ENCODE measurements around the gene MKS1. TPM values are rescaled to one million over a fixed set of nuclear protein-coding genes. Genes with fewer than 3 reads are reported as not detected.

MKS1 gene
- total and polyA plus RNA-seq, 10 of the 15 experiments (the other 5 are each of a cell fraction or from before 2014, with no cell fraction given), result 5.7 to 21.4 (median 13.9) TPM

- no peak for DNase-seq (ENCODE audit: low read depth, low spot score)
- Histone ChIP-seq H4K20me1 (ENCODE audit: control insufficient read depth, insufficient read depth) (no peaks in the 10 kb centered on the region), H3K4me3 (no peak overlapping the region), H2AFZ (ENCODE audit: control insufficient read depth, low read depth, low read length) (no peak overlapping the region), H3K9me3 (replicated peaks; ENCODE audit: control insufficient read depth, insufficient read depth, low read length) (no peaks in the 10 kb centered on the region), H3K9ac (ENCODE audit: control insufficient read depth, insufficient read depth, low read length) (no peak overlapping the region), H3K27ac (ENCODE audit: control insufficient read depth, insufficient read depth) (no peak overlapping the region), H3K36me3 (ENCODE audit: control insufficient read depth in 2 of 2, insufficient read depth in 2 of 2, low read length in 1 of 2) (no peaks in the 10 kb centered on the region), H3K4me2 (ENCODE audit: control insufficient read depth, insufficient read depth) (no peak overlapping the region), H3K27me3 (replicated peaks in 1 of 2; ENCODE audit: control insufficient read depth in 2 of 2, insufficient read depth in 2 of 2, low read length in 1 of 2) (peaks cover 0 to 3% of the 10 kb centered on the region in 2 experiments; a peak in 1 of 4 replicates), H3K79me2 (ENCODE audit: control insufficient read depth, insufficient read depth, low read length) (no peaks in the 10 kb centered on the region), H3K4me1 (ENCODE audit: control insufficient read depth, insufficient read depth, low read length) (peaks cover 21% of the 10 kb centered on the region)
- in situ Hi-C loops (cut with MboI) (no loop called here), intact Hi-C loops (cut with micrococcal nuclease; ENCODE audit: unreplicated experiment) (no loop called here)
- CTCF ChIA-PET, result interaction anchor here (0.6 to 5.3 kb wide), 9 partner anchors 8 to 874 kb away, joined by 3 to 29 read pairs (median 5); no protein-coding TSS in a partner anchor
- ATAC-seq, result no peak
- SMC1A ChIA-PET (ENCODE audit: uncharacterized antibody, unreplicated experiment), result interaction anchor here (0.6 to 3.1 kb wide), 6 partner anchors 13 to 146 kb away, joined by 3 to 23 read pairs (median 6); no protein-coding TSS in a partner anchor
- POLR2A ChIA-PET, result interaction anchor here (0.6 to 1.3 kb wide), 4 partner anchors 11 to 979 kb away, joined by 3 to 6 read pairs (median 4); no protein-coding TSS in a partner anchor
- RAD21 ChIA-PET (ENCODE audit: unreplicated experiment), result interaction anchor here (0.5 to 2.1 kb wide), 7 partner anchors 12 to 109 kb away, joined by 3 to 6 read pairs (median 4); no protein-coding TSS in a partner anchor
- FAIRE-seq, result no peak
- no TSS peak for BruUV-seq (replicated peaks)
- no peak for TF ChIP-seq MTA3 (IDR thresholded peaks at IDR 0.05; ENCODE audit: borderline replicate concordance, low read length)
- no peak for TF ChIP-seq JUND (IDR thresholded peaks at IDR 0.05; ENCODE audit: low read depth, low read length)
- no peak for TF ChIP-seq NR2F1 (conservative IDR thresholded peaks at IDR 0.05)
- no peak for TF ChIP-seq FOXM1 (IDR thresholded peaks at IDR 0.05; ENCODE audit: low read depth, low read length)
- TF ChIP-seq ZNF274 (IDR thresholded peaks at IDR 0.05; ENCODE audit: insufficient read depth, insufficient read length), result no peak
- TF ChIP-seq SRF (IDR thresholded peaks at IDR 0.05; ENCODE audit: low read depth in 2 of 2, low read length in 2 of 2), result no peak
- TF ChIP-seq CHD4 (IDR thresholded peaks at IDR 0.05), result no peak
- TF ChIP-seq, protein P1, sequence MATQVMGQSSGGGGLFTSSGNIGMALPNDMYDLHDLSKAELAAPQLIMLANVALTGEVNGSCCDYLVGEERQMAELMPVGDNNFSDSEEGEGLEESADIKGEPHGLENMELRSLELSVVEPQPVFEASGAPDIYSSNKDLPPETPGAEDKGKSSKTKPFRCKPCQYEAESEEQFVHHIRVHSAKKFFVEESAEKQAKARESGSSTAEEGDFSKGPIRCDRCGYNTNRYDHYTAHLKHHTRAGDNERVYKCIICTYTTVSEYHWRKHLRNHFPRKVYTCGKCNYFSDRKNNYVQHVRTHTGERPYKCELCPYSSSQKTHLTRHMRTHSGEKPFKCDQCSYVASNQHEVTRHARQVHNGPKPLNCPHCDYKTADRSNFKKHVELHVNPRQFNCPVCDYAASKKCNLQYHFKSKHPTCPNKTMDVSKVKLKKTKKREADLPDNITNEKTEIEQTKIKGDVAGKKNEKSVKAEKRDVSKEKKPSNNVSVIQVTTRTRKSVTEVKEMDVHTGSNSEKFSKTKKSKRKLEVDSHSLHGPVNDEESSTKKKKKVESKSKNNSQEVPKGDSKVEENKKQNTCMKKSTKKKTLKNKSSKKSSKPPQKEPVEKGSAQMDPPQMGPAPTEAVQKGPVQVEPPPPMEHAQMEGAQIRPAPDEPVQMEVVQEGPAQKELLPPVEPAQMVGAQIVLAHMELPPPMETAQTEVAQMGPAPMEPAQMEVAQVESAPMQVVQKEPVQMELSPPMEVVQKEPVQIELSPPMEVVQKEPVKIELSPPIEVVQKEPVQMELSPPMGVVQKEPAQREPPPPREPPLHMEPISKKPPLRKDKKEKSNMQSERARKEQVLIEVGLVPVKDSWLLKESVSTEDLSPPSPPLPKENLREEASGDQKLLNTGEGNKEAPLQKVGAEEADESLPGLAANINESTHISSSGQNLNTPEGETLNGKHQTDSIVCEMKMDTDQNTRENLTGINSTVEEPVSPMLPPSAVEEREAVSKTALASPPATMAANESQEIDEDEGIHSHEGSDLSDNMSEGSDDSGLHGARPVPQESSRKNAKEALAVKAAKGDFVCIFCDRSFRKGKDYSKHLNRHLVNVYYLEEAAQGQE (IDR thresholded peaks at IDR 0.05; ENCODE audit: low read depth, low read length), result no peak
- TF ChIP-seq ELK1 (IDR thresholded peaks at IDR 0.05; ENCODE audit: low read depth, low read length), result no peak
- TF ChIP-seq IKZF1 (conservative IDR thresholded peaks at IDR 0.05), result no peak
- TF ChIP-seq NFYB (IDR thresholded peaks at IDR 0.05; ENCODE audit: insufficient read depth, low read depth, low read length), result no peak
- TF ChIP-seq STAT1 (conservative IDR thresholded peaks at IDR 0.05), result no peak
- TF ChIP-seq, protein P2, sequence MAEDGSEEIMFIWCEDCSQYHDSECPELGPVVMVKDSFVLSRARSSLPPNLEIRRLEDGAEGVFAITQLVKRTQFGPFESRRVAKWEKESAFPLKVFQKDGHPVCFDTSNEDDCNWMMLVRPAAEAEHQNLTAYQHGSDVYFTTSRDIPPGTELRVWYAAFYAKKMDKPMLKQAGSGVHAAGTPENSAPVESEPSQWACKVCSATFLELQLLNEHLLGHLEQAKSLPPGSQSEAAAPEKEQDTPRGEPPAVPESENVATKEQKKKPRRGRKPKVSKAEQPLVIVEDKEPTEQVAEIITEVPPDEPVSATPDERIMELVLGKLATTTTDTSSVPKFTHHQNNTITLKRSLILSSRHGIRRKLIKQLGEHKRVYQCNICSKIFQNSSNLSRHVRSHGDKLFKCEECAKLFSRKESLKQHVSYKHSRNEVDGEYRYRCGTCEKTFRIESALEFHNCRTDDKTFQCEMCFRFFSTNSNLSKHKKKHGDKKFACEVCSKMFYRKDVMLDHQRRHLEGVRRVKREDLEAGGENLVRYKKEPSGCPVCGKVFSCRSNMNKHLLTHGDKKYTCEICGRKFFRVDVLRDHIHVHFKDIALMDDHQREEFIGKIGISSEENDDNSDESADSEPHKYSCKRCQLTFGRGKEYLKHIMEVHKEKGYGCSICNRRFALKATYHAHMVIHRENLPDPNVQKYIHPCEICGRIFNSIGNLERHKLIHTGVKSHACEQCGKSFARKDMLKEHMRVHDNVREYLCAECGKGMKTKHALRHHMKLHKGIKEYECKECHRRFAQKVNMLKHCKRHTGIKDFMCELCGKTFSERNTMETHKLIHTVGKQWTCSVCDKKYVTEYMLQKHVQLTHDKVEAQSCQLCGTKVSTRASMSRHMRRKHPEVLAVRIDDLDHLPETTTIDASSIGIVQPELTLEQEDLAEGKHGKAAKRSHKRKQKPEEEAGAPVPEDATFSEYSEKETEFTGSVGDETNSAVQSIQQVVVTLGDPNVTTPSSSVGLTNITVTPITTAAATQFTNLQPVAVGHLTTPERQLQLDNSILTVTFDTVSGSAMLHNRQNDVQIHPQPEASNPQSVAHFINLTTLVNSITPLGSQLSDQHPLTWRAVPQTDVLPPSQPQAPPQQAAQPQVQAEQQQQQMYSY (CRISPR knock-in tag; IDR thresholded peaks at IDR 0.05), result no peak
- no peak for TF ChIP-seq PAX8 (IDR thresholded peaks at IDR 0.05)
- no peak for TF ChIP-seq SUZ12 (IDR thresholded peaks at IDR 0.05; ENCODE audit: unreplicated experiment)
- TF ChIP-seq TAF1 (IDR thresholded peaks at IDR 0.05; ENCODE audit: borderline replicate concordance, low read depth, low read length), result no peak
- no peak for TF ChIP-seq HDAC6 (IDR thresholded peaks at IDR 0.05; ENCODE audit: unreplicated experiment)
- 0% methylated on average over 1 of the region's 1 CpG for WGBS (ENCODE audit: insufficient coverage, insufficient replicate concordance, low lambda C conversion rate, missing lambda C conversion rate)
Measured at GRCh38 chr17:58235821-58236220, 16.8 kb upstream of the MKS1 start.

Data from GM12878 (cell line).